Colon (tissue), 2 donors: ENCODE measurements around the gene ATP6V1G2.
"Not testable (repeated sequence)": the region's sequence is repeated elsewhere in the genome, so short reads cannot be mapped to it uniquely, and the experiment has no call there.

Experiments used
- FAIRE-seq: peaks from 2 replicates; lab custom pipeline; 2012; peaks lifted over from hg19 to GRCh38; lab: Jason Lieb, UNC
- donor health status: control.
- donor health status: control.

Gene ATP6V1G2

DNA sequence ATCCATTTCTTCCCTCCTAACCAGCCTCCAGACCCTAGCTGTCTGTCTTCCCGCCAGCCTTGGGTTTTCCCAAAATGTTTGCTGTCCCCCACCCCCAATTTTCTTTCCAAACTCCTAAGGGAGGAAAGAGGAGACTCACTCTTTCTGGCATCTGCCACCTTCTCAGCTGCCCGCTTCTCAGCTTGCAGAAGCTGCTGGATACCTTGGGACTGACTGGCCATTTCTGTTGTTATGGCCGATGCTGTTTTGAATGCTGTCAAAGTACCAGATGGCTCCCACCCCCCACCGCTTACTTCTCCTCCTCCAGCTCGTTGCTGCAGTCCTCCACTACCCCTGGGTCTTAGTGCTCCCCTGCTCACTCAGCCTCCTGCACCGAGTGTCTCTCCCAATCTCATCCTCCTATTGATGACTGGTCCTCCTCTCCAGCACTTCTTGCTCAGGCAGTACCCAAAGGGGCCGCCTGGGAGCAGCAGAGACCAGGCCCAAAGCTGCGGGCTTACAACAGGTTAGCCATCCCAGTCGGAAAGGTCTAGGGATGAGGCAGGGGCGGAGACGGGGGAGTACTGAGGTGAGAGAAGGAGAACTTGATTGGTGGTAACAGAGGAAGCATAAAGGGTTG is at the start of gene ATP6V1G2:
TSS of gene ATP6V1G2 (minus strand) at position 270 of the 619 bp plus-strand sequence. CDS start at position 221, 49 bp downstream.
- FAIRE-seq: no peak

DNA sequence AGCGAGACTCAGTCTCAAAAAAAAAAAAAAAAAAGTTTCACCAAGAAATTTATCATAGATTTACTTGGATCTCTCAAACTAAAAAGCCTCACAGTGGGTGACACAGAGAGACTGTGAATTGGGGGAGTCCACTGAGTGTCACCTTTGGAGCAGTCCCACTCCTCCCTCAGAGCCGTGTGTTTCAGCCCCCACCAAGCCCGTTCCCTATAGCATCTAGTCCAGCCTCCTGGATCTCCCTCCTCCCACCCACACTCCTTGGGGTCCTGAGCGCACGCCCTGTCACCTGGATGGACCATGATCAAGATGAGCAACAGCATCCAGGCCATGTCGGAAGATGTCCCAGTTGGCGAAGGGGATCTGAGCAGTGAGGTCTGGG is 46.0 kb upstream of the ATP6V1G2 start:
- no peak for FAIRE-seq

- not testable (repeated sequence) for FAIRE-seq
Measured at GRCh38 chr6:31590691-31591090, 44.3 kb upstream of the ATP6V1G2 start.

- FAIRE-seq: no peak
Measured at GRCh38 chr6:31588871-31589650, 42.7 kb upstream of the ATP6V1G2 start.

DNA sequence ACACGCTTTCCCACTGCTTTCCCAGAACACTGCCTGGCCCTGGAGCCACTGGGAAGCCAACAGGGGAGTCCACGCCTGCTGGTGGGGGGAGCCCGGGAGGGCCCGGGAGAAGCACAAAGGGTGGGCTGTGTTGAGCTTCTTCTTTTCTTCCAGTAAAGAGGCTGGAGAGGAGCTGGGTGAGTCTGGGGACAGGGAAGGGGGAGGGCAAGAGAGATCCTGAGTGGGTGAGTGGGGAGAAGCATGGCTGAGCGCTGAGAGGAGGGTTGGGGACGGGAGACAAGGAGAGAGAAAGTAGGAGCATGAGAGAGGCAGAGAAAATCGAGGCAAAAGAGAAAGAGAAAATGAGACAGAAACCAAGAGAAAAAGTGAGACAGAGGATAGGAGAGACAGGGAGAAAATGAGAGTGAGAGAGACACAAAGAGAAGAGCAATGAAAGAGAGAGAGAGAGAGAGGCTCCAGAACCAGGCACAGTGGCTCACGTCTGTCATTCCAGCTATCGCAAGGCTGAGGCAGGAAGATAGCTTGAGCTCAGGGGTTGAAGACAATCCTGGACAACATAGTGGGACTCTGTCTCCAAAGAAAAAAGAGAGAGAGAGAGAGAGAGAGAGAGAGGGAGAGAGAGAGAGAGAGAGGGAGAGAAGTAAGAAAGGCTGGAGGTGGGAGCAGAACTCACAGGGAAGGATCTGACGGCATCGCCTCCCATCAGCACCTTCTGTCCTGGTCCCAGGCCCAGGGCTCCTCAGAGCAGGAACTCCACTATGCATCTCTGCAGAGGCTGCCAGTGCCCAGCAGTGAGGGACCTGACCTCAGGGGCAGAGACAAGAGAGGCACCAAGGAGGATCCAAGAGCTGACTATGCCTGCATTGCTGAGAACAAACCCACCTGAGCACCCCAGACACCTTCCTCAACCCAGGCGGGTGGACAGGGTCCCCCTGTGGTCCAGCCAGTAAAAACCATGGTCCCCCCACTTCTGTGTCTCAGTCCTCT is 41.7 kb upstream of the ATP6V1G2 start:
- FAIRE-seq: no peak

GRCh38 chr6:31586599-31587281 is 40.3 kb upstream of the ATP6V1G2 start:
- FAIRE-seq: no peak

DNA sequence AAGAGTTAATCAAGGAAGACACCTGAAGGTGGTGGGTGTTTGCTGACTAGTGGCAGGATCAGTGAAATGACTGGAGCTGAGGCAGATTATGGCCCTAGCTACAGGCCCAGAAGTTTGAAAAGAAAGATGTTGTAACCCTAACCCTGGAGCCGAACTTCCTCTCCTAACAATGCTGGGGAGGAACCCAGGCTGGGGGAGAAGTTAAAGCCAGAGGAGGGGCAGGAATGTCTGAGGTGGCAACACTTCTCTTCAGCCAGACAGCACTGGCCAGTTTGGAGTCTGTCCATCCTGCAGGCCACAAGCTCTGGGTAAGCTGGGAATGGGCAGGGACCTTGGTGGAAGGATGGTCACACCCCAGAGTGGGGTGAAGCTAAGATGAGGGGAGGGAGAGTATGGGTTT is 39.6 kb upstream of the ATP6V1G2 start, which contains the start of gene LST1:
TSS of gene LST1 (plus strand) at position 270 of the 400 bp plus-strand sequence. CDS start 1,023 bp downstream, outside the sequence.
- no peak for FAIRE-seq

DNA sequence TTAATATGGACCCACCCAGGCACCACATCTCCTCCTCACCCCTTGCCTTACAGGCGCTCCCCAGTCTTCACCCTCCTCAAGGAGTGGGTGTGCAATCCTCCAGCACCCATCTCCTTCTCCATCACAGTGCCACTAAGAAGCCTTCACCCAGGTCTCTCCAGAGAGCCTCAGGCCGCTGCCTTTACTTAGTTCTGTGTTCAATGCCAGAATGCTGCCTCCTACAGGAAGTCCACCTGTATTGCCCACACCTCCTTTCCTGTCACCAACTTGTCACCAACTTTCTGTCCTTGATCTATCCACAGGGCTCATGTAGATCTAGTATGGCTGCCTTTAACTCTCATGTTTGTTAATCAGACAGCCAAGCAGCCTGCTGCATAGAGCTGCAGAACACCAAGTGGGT is 39.1 kb upstream of the ATP6V1G2 start:
- FAIRE-seq: no peak

GRCh38 chr6:31582230-31582643 is 35.8 kb upstream of the ATP6V1G2 start, which contains the start of gene LTB:
LTB (minus strand) TSS chr6:31582424; CDS start chr6:31582417, 7 bp downstream.
- no peak for FAIRE-seq

DNA sequence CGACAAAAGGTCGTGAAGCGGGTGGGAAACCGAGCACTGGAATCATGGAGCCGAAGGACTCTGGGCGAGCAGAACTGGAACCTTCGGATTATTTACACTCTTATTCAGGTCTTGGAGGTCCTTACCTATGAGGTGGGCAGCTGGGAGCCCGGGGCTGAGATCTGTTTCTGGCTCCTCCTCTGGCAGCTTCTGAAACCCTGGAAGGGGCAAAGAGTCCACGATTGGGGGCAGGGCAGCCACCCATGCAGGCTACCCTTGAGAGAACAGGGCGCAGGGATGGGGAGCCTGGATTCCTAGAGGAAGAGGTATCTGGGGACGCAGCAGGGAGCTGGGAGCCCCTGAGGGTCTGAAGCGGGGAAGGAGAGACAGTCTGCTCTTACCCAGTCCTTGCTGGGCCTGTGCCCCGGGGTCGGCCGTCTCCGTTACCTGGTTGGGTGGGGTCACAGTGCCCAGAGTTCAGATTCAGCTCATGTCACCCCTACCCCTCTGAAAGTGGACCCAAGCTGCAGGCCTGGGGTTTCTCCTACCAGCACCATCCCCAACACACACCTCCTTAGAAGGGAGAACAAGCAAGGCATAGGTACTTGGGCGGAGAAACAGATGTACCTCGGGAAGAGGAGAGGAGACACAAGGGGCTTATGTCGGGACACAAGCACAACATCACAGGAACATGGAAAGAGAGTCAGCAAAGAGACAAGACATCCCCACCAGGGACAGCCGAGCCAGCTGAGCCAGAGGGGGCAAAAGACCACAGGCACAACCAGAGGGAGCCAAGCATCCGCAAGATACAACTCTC is 35.2 kb upstream of the ATP6V1G2 start:
- FAIRE-seq: no peak

GRCh38 chr6:31580807-31581433 is 34.5 kb upstream of the ATP6V1G2 start:
- FAIRE-seq: no peak

- no peak for FAIRE-seq
Measured at GRCh38 chr6:31580438-31580740, 34.0 kb upstream of the ATP6V1G2 start.

- no peak for FAIRE-seq
Measured at GRCh38 chr6:31579546-31580437, 33.4 kb upstream of the ATP6V1G2 start.

GRCh38 chr6:31579119-31579505 is 32.7 kb upstream of the ATP6V1G2 start:
- FAIRE-seq: no peak

DNA sequence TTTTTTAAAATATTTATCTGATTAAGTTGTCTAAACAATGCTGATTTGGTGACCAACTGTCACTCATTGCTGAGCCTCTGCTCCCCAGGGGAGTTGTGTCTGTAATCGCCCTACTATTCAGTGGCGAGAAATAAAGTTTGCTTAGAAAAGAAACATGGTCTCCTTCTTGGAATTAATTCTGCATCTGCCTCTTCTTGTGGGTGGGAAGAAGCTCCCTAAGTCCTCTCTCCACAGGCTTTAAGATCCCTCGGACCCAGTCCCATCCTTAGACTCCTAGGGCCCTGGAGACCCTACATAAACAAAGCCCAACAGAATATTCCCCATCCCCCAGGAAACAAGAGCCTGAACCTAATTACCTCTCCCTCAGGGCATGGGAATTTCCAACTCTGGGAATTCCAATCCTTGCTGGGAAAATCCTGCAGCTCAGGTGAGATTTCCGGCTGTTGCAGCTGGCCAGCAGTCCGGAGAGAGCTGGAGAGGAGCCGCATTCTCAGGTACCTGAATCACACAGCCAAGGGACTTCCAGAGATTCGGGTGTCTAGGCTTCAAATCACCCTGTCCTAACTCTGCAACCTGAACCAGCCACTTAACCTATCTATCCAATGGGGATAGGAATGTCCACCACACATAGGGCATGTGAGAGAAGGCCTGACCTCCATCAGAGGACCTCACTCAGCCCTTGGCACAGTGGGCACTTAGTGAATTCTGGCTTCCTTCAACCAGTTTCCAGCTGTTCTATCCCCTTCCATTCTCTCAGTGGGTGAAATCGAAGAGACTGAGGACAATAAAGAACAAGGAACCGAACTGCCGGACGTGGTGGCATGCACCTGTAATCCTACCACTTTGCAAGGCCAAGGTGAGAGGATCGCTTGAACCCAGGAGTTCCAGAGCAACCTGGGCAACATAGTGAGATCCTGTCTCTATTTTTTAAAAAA is 32.0 kb upstream of the ATP6V1G2 start:
- FAIRE-seq: no peak

GRCh38 chr6:31577579-31577966 is 31.2 kb upstream of the ATP6V1G2 start:
- no peak for FAIRE-seq

DNA sequence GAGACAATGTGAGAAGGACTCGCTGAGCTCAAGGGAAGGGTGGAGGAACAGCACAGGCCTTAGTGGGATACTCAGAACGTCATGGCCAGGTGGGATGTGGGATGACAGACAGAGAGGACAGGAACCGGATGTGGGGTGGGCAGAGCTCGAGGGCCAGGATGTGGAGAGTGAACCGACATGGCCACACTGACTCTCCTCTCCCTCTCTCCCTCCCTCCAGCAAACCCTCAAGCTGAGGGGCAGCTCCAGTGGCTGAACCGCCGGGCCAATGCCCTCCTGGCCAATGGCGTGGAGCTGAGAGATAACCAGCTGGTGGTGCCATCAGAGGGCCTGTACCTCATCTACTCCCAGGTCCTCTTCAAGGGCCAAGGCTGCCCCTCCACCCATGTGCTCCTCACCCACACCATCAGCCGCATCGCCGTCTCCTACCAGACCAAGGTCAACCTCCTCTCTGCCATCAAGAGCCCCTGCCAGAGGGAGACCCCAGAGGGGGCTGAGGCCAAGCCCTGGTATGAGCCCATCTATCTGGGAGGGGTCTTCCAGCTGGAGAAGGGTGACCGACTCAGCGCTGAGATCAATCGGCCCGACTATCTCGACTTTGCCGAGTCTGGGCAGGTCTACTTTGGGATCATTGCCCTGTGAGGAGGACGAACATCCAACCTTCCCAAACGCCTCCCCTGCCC is 30.6 kb upstream of the ATP6V1G2 start:
- no peak for FAIRE-seq
